Nucleus accumbens (tissue), 56 donors: ENCODE data around the gene PLPP4.

Source experiments
- DNase-seq, 56 donors: peaks; one replicate each; lab custom pipeline; 2025; lab: John Stamatoyannopoulos, UW

Gene PLPP4

GRCh38 chr10:120606051-120606764, 149.2 kb downstream of the PLPP4 start:
- DNase-seq: no peak

DNA sequence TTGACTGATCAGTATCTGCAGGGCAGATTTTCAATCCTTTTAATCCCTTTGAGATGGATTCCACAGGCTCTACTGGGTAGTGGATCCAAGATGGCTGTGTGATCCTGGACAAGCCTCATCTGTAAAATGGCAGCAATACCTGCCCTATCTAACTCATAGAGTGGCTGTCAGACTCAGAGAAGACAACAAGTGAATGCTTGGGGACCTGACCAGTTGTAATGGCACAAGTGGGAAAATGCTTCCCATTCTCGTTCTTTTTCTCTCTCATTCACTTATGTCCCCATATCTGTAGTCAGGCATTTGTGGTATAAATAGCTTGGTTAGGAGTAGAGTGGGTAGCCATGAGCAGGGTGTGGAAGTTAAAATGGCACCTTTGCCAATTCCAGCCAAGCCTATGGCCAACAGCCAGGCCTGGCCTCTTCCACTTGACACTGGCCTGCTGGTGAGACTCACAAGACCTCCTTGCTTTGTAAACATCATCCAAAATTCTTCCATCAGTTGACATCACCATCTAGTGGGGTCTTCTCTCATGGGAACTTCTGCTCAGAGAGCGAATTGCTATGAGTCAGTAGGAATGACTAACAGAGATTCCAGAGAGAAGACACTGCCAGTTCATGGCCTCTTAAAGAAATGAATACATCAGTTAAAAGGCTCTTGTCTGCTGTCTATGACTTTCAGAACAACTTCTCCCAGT, 150.1 kb downstream of the PLPP4 start:
- DNase-seq: no peak

DNA sequence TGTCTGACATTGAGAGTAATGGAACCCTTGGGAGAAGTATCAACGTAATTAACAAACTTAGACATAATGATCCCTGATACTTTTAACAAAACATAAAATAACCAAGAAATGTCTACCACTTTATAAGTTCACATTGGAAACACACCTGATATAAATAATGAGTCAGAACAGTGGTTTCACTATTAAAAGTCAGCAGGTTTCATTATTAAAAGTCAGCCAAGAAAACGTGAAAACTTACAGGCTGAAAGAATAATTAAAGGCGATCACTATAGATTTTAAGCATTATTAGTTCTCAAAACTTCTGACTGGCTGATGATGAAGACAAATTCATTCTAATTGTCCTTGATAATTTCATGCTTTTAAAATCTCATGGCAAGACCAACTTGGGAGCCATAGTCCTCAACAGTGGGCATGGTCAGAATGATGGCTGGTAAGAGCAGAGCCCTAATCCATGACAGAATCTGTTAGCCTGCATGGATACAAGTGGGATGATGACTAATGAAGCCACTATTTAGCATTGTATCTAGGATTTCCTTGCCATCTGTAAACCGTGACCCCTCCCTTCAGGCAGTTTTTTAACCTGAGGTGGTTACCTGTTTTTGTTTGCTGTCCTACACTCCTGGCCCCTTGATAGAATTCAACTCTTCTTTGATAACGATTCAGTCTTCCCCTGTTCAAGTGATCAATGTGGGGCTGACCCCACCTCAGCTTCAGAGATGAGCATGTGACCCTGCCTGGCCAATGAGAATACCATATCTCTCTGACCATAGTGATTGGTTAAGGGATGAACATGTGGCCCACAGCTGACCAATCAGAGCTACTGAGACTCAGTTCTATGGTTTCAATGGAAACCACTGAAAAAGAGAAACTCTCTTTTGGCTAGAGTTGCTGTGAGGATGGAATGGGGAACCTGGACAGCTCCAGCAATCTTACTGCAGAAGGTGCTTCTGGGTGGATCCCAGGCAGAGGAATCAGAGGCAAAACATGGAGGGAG, 151.0 kb downstream of the PLPP4 start:
- no peak for DNase-seq

DNA sequence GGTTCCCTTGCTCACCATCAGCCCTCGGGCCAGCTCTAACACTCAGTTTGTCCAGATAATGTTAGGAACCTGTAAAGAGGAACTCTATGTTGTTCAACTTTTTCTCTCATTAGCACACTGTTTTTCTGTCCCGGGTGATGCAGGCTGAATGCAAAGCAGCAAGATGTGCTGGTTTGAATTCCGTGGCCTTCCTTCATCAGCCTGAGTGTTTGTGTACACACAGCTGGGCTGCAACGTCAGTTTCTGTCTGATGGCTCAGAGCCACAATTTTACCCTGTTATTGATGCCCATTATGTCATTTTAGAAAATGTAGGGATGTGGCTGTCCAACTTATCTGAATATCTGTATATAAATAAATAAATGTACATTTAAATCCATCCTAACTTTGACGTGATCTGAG, 152.0 kb downstream of the PLPP4 start:
- DNase-seq: no peak

DNA sequence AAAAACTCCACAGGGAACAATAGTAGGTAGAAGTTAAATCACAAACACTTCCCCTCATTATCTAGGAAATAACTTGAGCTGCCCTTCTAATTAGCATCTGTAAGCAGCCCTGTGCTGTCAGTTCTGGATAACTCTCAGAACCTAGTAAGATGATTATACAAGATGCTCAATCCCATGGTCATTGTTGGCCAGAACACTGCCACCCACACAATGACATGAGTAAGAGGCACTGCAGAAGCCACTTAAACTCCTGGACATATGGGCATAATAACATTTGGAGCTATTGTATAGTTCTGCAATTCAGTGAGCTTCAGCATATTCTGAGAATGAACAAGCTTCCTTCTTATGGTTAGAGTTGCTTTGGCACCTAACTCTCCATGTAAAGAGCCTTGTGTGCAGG, 153.8 kb downstream of the PLPP4 start:
- DNase-seq: no peak

DNA sequence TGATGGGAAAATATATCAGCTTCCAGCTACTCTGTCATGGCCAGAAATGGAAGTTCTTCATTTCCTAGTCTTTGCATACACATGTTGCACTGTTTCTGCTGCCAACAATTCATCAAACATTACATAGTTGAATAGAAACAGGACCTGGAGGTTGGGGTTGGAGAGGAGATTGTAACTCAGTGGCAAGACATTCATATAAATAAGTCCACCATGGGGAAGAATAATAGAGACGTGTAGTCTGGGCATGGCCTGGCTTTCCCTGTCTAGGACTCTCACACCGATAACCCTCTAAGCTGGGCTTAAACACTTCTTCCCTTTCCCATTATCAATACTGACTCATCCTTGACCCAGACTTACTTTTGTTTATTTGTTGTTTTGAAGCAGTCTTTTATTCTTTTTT, 155.7 kb downstream of the PLPP4 start:
- DNase-seq: no peak

- no peak for DNase-seq
Observed at GRCh38 chr10:120613180-120613579, 156.2 kb downstream of the PLPP4 start.

- no peak for DNase-seq
Observed at GRCh38 chr10:120614680-120615079, 157.7 kb downstream of the PLPP4 start.

DNA sequence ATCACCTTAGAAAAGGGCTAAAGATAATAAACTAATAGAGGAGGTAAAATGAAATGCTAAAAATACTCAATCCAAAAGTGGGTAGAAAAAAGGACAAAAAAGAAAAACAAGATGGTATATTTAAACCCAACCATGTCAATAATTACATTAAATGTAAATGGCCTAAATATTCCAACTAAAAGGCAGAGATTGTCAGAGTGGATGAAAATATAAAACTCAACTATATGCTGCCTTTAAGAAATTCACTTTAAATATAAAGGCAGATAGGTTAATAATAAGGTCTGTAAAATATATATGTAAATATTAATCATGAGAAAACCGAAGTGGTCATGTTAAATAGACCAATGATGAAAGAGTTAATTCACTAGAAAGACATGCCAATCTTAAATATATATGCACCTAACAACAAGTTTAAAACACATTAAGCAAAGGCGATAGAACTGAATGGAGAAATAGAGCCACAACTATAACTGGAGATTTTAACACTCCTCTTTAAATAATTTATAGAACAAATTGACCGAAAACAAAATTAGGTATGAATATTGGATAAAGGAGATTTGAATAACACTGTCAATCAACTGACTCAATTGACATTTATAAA, 159.4 kb downstream of the PLPP4 start:
- no peak for DNase-seq

DNA sequence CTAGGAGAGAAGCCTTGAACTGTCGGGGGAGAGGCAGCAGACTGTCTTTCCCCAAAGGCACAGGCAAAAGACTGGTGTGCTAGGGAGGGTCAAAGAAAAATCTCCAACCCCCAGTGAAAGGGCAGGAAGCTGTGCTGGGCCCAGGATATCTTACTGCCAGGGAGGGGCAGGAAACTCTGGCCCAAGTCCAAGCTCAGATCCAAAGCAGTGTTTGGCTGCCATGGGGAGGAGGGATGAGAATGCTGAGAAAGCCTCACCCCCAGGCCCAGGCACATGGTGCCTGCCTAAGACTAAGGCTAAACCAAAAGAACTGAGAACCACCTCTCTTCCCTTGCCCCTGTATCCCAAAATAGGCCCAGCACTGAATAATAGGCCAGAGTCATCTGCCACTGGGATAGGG, 171.2 kb downstream of the PLPP4 start:
- no peak for DNase-seq

DNA sequence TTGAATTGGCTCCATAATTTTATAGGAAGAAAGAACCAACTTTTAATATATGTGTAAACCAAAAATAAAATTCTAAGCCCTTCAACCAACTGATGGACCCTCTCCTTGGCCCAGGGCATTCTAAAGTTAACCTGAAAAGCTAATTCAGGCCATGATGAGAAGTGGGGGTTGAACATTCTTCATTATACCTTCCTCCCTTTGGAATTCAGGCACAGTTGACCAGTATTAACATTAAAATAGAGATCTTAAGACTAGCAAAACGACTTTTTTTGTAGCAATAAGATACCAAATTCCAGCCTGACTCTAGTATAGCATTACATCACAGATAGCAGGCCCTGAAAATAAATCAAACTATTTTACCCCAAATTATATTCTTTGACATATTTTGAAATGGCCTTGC, 173.2 kb downstream of the PLPP4 start:
- DNase-seq: no peak

- no peak for DNase-seq
Observed at GRCh38 chr10:120632047-120632446, 175.0 kb downstream of the PLPP4 start.

GRCh38 chr10:120632942-120633341, 175.9 kb downstream of the PLPP4 start:
- no peak for DNase-seq

DNA sequence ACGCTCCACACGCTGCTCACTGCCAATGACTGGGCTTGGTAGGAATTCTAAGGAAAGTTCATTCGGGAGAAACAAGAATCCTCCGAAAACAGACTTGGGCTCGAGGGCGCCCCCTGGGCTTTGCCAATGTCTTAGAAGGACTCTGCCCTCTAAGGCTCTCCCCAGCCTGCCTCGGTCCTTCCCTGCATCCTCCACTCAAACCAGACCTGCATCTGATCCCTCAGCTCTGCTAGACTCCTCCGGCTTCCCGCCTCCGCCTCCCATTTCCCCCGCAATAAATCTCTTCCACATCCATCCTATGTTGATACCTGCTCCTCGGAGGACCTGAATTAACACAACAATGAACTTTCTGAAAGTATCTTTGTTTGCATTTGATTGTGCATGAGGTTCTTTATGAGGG, 177.6 kb downstream of the PLPP4 start:
- no peak for DNase-seq
